Putamen (tissue), 1 donor: ENCODE results near the gene ERFE.
A peak's percentile ranks its signal among the peaks of the same experiment; 100 is the strongest.

Experiments
- DNase-seq: peaks from one replicate; pipeline ENCODE4 v3.0.0-alpha.2; 2016; ENCODE audit warnings: low spot score

The ERFE gene

DNA sequence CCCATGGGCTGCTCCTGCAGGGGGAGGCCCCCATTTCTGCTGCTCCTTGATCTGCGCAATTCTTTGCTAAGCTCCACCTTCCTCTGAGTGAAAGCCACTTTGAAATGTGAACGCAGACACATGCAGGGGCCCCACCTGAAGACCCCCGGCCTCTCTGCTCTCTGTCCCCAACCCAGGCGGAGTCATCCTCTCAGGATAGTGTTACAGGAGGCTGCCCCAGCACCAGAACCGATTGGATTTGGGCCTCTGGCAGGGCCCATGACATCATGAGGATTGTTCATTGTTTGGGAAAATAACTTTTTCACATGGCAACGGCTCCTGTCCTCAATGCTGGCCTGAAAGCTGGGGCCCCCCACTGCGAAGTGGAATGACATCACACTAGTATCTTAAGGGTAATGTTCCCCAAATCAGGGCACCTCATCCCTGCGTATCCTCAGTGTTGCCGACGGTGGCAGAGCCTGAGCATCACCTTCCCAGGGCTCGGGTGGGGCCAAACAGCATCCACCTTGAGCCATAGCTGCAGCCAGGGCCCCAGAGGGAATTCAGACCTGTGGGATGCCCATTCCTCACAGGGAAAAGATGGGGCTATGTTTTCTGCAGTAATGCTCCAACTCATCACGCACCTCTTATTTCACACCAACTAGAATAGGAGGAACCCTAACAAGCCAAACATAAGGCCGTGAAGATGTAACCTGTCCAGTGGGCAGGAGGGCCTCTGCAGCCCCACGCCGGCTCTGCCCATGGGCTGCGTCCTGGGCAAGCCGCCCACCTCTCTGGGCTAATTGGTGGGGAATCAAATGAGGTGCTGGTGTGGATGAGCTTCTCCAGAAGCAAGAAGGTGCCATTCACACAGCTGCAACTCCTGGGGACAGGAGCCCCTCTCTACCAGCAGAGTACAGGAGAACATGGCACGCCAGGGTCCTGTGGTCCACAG lies 2.7 kb upstream of the ERFE start:
- DNase-seq = no peak

DNA sequence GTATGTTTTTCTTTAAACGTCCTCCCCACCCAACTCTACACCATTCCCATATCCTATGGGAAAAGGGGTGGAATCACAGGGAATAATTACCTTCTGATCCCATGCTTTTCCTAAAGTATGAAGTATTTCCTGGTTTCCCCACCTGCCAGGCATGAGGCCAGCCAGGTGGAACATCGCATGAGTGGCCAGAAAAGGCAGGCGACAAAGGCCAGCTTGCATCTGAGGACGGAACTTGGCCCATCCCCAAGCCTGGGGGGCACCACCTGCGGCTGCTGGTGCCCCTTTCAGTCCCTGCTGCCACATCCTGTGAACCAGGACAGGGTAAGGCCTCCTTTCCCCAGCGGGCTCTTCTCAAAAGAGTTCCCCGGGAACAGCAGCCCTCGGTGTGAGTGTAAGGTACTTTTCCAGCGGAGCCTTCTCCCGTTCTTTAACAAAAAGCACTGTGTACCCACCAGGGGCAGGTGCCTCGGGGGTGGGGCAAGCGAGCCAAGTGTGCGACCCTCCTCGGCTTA lies 1.2 kb upstream of the ERFE start:
- no peak for DNase-seq

DNA sequence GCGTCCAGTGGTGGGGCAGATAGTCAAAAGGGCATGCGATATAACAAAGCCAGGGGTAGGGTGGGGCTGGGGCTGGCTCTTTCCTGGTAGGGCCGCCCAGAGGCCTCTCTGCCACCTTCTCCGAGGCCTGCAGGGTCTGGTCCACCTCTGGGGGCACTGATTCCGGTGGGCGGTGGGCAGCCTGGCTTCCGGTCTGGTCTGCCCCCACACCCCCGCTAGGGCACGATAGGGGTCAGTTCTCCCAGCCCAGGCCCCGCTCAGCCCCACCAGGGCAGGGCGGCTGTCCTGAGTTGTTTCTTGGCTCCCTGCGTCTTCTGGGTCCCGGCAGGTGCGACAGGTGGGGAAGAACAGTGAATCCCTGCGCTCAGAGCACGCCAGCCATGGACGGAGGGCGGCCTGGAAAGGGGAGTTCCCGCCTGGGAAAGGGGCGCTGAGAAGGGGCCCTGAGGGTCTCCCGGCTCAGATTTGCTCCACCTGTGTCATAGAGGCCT lies 707 bp upstream of the ERFE start:
- no peak for DNase-seq

DNA sequence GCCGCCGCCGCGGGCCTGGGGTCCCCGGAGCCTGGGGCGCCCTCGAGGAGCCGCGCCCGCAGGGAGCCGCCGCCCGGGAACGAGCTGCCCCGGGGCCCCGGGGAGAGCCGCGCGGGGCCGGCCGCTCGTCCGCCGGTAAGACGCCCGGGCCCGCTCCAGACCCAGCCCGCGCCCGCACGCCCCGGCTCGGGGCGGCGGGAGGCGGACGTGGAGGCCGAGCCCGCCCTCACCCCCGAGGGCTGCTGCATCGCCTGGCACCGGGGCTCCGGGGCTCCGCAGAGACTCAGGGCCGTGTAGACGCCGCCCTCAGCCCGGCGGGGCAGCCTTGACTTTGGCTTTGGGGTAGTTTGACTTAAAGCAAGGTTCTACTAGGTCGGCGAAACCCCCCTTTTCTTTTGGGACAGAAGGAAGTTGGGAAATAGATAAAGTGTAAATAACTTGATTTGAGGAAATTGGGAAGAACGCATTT lies 335 bp downstream of the ERFE start:
- no peak for DNase-seq

DNA sequence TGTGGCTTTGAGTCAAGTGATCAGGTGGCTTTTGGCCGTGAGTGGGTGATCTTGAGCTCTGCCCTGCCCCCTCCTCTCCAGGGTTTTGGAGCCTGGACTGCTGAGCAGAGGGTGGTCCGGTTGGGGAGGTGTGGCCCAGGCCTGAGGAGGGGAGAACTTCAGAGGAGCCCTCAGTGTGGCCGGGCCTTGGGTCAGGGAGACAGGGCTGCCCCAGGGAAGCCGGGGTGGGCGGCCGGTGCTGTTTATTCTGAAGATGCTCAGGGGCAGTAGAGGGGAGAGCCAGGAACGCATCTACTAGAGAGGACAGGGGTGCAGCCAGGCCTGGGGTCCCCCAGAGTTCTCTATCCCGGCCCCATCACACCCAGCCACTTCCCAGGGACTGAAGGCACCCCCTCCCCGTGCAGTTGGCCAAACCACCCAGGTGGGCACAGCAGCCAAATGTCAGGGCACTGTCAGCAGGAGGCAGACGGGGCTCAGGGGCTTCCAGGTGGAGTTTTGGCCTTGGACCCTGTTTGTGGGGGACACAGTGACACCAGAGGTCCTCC lies 963 bp downstream of the ERFE start:
- DNase-seq = no peak

DNA sequence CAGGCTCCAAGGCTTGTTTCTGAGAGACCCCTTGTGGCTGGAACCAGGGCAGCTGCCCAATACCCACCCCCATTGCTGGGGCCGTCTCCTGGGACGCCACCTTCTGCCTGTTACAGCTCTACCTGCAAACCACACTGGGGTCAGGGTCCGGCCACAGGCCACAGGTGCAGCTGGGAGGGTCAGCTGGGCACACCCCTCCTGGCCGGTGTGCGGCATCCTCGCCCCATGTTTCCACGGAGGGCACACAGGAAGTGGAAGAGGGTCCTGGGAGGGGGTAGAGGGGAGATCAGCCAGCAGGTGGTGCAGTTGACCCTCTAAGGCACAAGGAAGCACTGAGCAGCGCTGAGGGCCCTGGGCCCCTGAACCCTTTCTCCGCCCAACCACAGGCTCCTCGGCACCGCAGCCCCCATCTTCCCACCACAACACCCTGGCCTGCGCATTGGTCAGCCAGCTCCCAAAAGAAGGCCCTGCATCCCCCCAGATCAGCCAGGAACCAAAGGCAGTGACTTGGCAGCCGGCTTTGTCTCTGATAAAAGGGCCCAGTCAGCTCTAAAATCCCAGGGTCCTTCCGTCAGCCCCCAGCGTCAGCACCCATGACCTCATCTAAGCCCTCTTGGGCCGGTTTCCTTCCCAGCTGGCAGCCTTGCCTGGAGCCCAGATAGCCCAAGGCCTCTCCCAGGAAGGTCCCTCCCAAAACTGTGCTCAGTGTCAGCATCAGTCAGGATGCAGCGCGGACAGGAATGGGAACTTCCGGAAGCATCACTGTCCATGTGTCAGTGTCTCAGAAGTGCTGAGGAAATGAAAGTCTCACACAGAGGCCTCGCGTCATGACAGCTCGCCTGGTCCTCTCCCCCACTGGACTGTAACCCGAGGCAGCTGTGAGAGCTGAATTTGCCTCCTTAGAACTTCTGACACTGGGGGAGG lies 1.7 kb downstream of the ERFE start:
- DNase-seq = no peak

DNA sequence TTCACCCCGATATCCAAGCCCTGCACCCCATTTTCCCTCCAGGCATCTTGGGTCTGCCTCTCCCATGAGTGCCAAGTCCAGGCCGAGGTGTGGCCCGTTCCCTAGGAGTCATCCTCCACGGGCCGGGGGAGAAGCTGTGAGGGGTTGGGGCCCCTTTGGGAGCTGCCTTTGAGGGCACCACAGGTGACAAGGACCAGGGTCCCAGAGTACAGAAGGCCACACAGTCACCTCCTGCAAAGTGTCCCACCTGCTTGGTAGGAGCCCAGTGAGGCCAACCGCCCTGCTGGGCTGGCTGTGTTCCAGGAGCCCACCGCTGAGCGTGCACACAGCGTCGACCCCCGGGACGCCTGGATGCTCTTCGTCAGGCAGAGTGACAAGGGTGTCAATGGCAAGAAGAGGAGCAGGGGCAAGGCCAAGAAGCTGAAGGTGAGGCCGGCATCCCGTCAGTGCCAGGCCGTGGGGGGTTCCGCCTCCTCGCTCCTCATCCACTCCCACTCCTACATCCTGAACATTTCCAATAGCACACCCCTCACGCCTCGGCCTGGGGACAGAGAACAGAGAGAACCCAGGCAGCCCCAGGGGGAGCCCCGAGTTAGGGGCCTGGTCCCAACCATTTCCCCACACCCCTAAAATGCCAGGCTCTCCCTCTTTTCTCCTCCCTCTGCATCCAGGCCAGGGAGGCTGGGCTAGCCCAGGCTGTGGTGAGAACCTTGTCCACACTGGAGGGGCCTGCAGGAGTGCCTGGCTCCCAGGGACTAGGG lies 2.7 kb downstream of the ERFE start:
- DNase-seq = no peak

DNA sequence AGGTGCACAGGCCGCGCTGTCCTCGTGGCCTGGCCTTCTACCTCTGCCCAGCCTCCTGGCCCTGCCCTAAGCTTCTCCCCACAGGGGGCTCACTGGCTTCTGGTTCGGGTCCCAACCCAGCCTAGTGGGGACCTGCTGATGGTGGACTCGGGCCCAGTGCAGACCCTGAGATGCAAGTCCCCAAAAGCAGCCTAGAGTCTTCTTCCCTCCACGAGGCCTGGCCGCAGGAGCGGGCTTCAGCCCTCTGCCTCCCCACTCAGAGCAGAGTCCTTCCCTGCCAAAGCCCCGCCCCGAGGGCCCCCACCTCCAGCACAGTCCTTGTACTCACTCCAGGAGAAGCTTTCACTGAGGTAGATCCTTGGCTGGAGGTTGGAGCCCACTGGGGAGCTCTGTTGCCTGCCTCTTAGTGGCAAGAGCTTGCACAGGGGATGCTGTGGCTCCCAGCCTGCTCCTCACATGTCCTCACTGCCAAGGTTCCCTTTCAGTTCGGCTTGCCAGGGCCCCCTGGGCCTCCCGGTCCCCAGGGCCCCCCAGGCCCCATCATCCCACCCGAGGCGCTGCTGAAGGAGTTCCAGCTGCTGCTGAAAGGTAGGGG lies 3.6 kb downstream of the ERFE start:
- DNase-seq = no peak

DNA sequence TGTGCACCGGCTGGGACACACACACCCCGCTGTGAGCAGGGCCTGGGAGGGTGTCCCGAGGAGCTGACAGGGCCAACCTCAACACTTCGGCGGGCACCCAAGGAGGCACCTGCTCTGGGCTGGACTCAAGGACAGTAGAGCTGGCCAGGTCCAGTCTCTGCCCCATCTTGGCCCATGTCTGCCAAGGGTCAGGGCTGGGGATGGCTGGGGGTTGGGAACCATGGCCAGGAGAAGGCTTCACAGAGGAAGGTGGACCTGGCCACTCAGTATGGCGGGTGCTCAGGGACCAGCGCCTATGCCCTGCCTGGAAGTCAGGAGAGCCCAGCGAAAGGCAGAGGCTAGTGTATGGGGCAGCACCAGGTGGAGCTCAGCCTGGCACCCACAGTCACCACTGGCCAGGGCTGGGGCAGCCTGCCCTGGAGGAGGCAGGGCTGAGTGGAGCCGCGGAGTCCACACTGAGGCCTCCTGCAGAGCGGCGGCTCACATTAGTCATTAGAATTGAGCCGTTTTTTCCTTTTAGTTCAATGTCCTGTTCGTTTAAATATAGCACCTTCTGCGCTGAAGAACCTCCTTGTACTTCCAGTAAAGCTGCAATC lies 4.2 kb downstream of the ERFE start:
- no peak for DNase-seq

DNA sequence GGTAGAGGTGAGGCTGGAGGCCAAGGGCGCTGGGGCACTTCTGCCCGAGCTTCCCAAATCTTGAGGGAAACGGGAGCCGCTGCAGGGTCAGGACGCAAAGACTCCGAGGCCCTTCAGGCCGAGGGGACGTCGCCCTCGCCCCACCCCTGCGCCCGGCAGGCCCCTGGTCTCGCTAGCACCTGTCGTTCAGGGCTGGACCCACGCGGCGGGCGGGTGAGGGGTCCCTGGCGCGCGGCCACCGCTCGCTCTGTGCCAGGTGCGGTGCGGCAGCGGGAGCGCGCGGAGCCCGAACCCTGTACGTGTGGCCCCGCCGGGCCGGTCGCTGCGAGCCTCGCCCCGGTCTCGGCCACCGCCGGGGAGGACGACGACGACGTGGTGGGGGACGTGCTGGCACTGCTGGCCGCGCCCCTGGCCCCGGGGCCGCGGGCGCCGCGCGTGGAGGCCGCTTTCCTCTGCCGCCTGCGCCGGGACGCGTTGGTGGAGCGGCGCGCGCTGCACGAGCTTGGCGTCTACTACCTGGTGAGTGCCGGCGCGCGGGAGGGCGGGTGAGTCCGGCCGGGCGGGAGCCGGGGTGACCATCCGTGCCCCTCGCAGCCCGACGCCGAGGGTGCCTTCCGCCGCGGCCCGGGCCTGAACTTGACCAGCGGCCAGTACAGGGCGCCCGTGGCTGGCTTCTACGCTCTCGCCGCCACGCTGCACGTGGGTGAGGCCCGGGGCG lies 4.9 kb downstream of the ERFE start:
- DNase-seq = no peak

DNA sequence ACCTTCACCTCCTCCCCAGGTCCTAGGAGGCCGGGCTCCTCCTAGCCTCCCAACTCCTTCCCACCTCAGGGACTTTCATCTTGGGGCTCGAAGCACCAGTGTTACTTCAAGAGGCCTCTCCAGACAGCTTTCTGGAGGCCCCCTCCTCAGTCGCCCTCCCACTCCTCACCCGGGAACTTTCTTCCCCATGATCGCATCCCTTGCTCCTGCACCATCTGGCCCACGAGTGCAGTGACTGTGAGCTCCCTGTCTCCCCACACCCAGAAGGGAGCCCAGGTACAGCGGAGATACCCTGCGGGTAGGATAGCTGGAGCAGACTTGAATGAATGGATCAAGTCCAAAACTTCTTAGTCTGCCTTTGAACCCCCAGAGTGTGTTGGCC lies 6.1 kb downstream of the ERFE start:
- no peak for DNase-seq

DNA sequence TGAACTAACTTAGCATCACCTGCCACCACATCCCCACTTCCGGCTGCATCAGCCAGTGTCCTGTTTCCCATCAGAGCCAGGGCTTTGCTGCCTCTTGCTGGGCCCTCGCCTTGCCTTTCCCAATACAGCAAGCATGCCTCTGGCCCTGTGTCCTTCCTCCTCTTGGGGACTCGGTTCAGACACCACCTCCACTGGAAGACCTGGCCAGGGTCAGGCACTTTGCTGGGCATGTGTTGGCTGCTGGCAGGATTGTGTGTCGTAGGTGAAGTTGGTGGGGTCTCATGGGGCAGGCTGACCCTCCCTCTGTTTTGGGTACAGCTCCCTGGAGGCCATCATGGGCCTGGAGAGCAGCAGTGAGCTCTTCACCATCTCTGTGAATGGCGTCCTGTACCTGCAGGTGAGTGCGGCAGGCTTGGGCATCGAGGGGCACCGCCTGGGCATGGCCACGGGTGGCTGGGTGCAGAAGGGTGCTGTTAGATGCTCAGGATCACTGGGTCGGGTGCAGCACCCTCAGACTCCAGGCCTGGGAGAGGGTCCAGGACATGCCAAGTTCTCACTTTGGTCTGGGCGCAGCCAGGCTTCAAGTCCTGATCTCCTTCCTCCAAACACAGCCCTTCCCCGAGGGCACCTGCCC lies 6.6 kb downstream of the ERFE start:
- no peak for DNase-seq

DNA sequence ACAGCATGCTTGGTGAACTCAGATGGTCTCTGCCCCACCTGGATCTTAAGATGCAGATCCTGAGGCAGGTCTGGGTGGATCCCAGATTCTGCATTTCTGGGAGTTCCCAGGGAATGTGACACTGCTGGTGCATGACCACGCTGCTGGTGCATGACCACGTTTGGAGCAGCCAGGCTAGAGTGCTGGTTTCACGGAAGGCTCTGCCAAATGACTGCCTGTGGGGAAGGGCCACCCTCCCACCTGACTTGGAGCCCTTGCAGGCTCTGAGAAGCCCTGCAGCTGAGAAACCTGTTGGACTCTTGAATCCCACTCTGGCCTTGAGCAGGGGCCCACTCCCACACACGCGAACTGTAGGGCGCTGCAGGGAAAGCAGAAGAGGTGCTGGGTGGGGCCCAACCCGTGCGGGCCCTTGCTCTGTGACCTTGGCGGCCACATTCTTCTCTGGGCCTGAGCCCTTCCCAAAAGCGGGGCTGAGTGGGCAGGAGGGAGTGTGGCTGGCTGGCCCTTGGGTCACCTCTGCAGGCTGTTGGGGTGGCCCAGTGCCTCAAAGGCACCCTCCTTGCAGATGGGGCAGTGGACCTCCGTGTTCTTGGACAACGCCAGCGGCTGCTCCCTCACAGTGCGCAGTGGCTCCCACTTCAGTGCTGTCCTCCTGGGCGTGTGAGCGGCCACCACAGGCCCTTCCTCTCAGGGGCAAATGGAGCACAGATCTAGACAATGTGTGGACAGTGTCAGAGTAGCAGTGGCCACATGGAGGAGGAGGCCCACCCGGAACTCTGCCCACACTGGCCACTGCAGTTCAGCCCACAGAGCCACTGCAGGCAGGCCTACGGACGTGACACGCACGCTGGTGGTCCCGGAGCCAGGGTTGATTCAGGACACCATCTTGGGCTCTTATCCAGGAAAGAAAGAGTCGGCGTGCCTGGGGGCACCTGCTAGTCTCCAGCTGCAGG lies 7.9 kb downstream of the ERFE start:
- DNase-seq = no peak

DNA sequence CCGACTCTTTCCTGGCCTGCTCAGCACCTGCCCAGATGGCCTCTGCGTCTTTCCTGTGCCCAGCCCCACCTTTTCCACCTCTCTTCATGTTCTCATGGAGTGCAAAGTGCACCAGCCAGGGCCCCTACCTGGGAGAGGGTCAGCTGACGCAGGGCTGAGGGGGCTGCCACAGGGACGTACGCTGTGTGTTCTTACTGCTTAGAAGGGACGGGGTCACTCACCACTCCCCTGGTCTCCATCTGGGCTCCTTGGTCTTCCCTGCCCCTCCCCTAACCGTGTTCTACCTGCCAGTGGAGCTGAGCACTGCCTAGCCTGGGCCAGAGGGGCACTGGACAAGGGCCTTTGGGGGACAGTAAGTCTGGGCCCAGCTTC lies 8.6 kb downstream of the ERFE start:
- DNase-seq = no peak

DNA sequence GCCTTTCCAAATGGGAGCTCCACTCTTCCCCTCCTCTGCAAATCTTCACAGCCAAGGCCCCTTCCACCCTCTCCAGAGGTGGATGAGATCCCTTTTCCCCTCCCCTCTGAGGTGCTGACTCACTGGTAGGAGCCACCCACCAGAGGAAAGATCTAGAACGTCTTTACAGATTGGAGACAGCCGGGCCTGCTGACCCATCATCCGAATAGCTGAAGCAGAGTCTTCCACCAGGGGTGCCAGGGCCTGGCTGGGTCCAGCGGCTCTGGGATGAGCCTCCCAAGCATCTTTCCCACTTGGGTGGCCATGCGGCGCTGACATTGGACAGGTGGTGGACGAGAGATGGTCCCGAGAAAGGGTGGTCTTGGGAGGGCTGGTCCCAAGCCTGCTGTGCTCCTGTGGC lies 9.0 kb downstream of the ERFE start:
- DNase-seq = peak; percentile 47

DNA sequence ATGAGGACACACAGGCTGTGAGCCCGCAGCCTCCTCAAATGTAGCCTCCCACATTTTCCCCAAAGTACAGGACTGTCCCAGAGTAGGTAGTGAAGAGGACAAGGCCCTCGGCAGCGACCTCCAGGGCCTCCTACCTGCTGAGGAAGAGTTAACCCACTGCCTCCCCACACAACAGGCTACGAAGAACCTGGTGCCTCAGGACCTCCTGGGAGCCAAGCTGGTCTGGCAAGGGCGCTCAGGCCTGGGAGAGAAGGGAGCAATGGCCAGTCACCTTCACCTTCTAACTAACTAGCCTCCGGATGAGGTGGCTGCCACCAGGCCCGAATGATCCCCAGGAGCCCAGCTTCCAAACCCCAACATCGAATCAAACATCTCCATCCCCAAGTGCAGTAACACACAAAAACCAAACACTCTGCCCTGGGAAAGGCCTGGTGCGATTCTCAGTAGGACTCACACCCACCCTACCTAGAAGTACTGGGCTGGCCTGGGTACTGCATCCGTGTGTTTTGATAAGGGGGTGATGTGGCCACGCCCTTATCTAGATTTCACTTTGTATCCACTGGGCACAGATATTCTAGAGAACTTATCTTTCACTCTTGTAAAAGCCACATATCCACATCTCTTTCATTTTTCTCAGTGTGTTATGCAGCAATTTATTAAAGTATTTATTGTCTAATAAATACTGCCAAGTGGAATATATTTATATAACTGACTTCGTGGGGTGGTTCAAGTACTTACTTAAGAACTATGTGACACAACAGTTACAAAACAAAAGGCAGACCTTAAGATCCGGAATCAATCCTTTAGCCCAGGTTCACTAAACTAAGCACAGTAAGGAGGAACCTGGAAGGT lies 9.7 kb downstream of the ERFE start:
- DNase-seq = no peak

DNA sequence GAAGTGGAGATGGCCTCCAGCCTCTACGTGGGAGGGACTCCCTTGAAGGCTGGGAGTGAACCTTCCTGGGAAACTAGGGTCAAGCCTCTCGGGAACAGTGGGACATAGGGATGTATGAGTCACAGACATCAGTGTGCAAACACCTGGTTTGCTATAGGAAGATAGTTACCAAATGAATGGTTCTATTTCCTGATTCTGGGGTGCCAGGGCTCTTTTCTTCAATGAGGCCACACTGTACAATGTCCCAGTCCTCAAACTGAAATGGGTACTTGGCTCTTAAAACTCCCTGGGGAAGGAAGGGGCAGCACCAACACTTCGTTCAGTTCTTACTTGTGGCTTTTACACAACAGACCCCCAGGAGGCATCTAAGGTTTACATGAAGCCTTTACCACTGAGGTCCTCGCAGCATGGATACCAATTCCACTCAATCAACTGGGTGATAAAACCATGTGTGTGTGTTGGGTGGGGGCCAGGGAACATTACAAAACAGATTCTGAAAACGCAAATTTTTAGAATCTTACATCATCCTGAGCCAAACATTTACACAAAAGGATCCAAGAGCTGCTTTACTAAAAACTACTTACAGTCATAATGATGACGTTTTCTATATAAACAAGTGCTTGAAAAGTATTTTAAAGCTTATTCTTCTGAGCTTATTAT lies 10.4 kb downstream of the ERFE start:
- DNase-seq = no peak
